Esophagus muscularis mucosa (tissue), 4 donors: ENCODE measurements around the gene PIAS4. TPM values are rescaled to one million over a fixed set of nuclear protein-coding genes. Genes with fewer than 3 reads are reported as not detected.

Source experiments
- DNase-seq: peaks from one replicate; pipeline ENCODE4 v3.0.0-alpha.2; 2017; ENCODE audit errors: extremely low spot score
- H3K27ac ChIP-seq, 4 donors: fragments of 200-600 bp; sonication (generic); replicated peaks in 1 of 4; 1 replicate in 3 of 4; 2 replicates in 1 of 4; pipeline ENCODE4 v1.5.1; 2016 to 2019; ENCODE audit warnings: mild to moderate bottlenecking in 1 of 4
- H3K27me3 ChIP-seq, 4 donors: fragments of 200-600 bp; sonication (generic); one replicate each; pipeline versions ENCODE4 v1.5.1 to v1.6.0; 2016 to 2019
- H3K36me3 ChIP-seq, 4 donors: fragments of 200-600 bp; sonication (generic); one replicate each; pipeline ENCODE4 v1.5.1; 2016 to 2019
- H3K4me1 ChIP-seq, 4 donors: fragments of 200-600 bp; sonication (generic); one replicate each; pipeline ENCODE4 v1.5.1; 2016 to 2019
- H3K4me3 ChIP-seq, 4 donors: fragments of 200-600 bp; sonication (generic); 1 replicate in 2 of 4; 2 replicates in 2 of 4; pipeline ENCODE4 v1.5.1; 2016 to 2019; ENCODE audit warnings: mild to moderate bottlenecking in 4 of 4, moderate library complexity in 1 of 4
- H3K9me3 ChIP-seq, 4 donors: fragments of 200-600 bp; sonication (generic); 1 replicate in 3 of 4; 2 replicates in 1 of 4; pipeline ENCODE4 v1.5.1; 2016 to 2019
- EP300 ChIP-seq: sonication (generic); formaldehyde crosslinking; IDR thresholded peaks from one replicate; pipeline ENCODE4 v1.6.1; 2017; ENCODE audit warnings: antibody characterized with exemption
- POLR2A ChIP-seq: fragments of 450-650 bp; IDR thresholded peaks from one replicate; pipeline ENCODE4 v1.6.1; 2017; ENCODE audit warnings: antibody characterized with exemption, moderate library complexity, mild to moderate bottlenecking, low read depth
- POLR2AphosphoS5 ChIP-seq, 2 donors: sonication (generic); formaldehyde crosslinking; IDR thresholded peaks; one replicate each; pipeline ENCODE4 v1.6.1; 2017; ENCODE audit warnings: antibody characterized with exemption in 2 of 2
- WGBS: methylation state at CpG from one replicate; pipeline ENCODE4 v1.1.5; 2018; 5-methylcytosine and 5-hydroxymethylcytosine counted together
- intact Hi-C: fragments of 100-400 bp; cut with DNase I; formaldehyde crosslinking; loops from one replicate; pipeline ENCODE4 v1.15.1; 2023
- total RNA-seq, 4 donors: library from RNA; depleted of rRNA; stranded (reverse); fragments of >200 nt; gene quantifications; one replicate each; pipeline versions ENCODE4 v1.1.0 to v1.2.1, GENCODE V29; 2016
- TF ChIP-seq, protein P1 (sequence below), 3 experiments: fragments of 200-600 bp in 2 of 3; fragments of 450-650 bp in 1 of 3; sonication (generic) in 2 of 3; IDR thresholded peaks; one replicate each; pipeline ENCODE4 v1.5.1; 2017 to 2019; ENCODE audit warnings: antibody characterized with exemption in 3 of 3, mild to moderate bottlenecking in 2 of 3, moderate library complexity in 1 of 3

Gene PIAS4
- total RNA-seq, 4 donors from 2014 or later: 16.6 to 34.1 (median 24.8) TPM

DNA sequence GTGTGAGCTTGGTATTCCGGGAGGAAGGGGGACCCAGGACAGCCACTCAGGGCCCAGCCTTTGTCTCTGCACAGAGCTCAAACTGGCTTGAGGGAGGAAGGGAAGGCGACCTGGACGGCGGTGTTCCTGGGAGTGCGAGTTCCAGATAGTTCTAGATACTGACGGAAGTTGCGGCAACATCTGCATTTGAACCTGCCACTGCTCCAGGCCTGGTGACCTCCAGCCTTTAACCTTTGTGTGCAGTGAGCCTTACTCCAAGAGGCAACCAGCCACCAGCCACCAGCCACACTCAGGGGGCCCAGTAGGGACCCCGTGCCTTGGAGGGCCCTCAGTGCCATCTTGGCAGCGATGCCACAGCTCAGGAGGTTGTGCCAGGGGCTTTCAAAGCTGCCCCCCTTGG, 74.6 kb downstream of the PIAS4 start:
- TF ChIP-seq EP300: no peak
- no peak for TF ChIP-seq POLR2A
- TF ChIP-seq POLR2AphosphoS5 (IDR thresholded peaks at IDR 0.05): no peak
- TF ChIP-seq, protein P1, sequence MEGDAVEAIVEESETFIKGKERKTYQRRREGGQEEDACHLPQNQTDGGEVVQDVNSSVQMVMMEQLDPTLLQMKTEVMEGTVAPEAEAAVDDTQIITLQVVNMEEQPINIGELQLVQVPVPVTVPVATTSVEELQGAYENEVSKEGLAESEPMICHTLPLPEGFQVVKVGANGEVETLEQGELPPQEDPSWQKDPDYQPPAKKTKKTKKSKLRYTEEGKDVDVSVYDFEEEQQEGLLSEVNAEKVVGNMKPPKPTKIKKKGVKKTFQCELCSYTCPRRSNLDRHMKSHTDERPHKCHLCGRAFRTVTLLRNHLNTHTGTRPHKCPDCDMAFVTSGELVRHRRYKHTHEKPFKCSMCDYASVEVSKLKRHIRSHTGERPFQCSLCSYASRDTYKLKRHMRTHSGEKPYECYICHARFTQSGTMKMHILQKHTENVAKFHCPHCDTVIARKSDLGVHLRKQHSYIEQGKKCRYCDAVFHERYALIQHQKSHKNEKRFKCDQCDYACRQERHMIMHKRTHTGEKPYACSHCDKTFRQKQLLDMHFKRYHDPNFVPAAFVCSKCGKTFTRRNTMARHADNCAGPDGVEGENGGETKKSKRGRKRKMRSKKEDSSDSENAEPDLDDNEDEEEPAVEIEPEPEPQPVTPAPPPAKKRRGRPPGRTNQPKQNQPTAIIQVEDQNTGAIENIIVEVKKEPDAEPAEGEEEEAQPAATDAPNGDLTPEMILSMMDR (IDR thresholded peaks at IDR 0.05): no peak
- peaks cover 21 to 34% (median 32%) of the 10 kb centered on the region in 4 donors for H3K4me1 ChIP-seq
- intact Hi-C loops: loop anchor here (5.0 kb wide), 1 partner anchor 40 kb away; the partner anchor contains the start of gene MAP2K2
- no peak for DNase-seq
- H3K4me3 ChIP-seq: no peak overlapping the region
- no peaks in the 10 kb centered on the region for H3K27me3 ChIP-seq
- 74% methylated on average over 7 of the region's 9 CpGs for WGBS
- H3K27ac ChIP-seq: no peak overlapping the region
- no peaks in the 10 kb centered on the region for H3K36me3 ChIP-seq
- H3K9me3 ChIP-seq: no peaks in the 10 kb centered on the region

DNA sequence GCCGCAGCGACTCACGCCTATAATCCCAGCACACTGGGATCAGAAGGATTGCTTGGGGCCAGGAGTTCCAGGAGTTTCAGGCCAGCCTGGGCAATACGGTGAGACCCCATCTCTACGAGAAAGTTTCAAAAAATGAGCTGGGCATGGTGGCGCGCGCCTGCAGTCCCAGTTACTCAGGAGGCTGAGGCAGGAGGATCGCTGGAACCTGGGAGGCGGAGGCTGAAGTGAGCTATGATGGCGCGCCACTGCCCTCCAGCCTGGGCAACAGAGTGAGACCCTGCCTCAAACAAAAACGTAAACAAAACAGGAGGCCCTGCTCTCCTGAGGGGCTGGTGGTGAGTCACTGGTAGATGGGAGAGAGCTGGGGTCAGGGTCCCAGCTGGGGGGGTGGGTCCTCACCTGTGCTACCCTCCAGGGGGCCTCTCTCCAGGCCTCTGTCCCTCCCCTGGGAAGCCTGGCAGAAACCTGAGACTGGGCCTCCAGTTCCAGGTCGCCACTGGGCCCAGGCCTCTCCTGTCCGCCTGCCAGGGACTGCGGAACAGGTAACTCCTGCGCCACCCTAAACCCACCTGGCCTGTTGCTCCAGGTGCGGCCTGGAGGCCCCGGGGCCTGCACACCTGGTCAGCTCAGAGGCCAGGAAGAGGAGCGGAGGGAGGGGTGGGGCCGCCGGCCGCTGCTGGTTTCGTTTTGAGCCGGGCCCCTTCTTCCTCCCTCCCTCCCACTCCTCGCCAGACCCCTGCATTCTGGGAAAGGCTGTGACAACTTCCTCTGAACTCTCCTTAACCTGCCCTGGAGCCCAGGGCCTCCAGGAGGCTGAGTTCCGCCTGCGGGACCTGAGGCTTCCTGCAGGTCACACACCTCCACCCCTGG, 76.4 kb downstream of the PIAS4 start:
- peak overlapping the region; percentile 29 to 44 (median 34) for H3K4me3 ChIP-seq
- peak overlapping the region; percentile 34 to 52 (median 38) for H3K27ac ChIP-seq
- DNase-seq: no peak
- H3K9me3 ChIP-seq: no peaks in the 10 kb centered on the region
- intact Hi-C loops: loop anchor here (5.0 kb wide), 1 partner anchor 38 kb away; the partner anchor contains the start of gene MAP2K2
- no peaks in the 10 kb centered on the region for H3K27me3 ChIP-seq
- TF ChIP-seq, protein P1 (IDR thresholded peaks at IDR 0.05): no peak
- TF ChIP-seq POLR2AphosphoS5 (IDR thresholded peaks at IDR 0.05) (peak in 1 of 2 donors; percentile 9), EP300 (no peak), POLR2A (no peak)
- H3K4me1 ChIP-seq: peaks cover 8 to 18% (median 16%) of the 10 kb centered on the region in 4 donors
- H3K36me3 ChIP-seq: no peaks in the 10 kb centered on the region
- WGBS: 65% methylated on average over 23 of the region's 28 CpGs

DNA sequence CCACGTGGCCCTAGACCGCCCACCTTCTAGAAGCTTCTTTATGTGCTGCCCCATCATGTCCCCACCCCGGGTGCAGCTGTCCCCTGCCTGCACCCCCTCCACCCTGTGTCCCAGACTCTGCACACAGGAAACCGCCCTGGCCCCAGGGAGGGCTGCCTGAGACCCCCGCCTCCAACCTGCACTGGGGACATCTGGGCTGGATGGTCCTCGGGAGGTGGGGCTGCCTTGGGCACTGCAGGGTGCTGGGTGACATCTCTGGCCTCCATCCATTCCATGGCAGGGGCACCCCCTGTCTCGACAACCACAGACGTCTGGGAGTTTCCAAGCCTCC, 77.0 kb downstream of the PIAS4 start:
- Histone ChIP-seq H3K4me3 (peak overlapping the region in 2 of 4 donors; percentile 29 to 44), H3K27ac (no peak overlapping the region), H3K36me3 (peaks cover under 1 to 5% (median 4%) of the 10 kb centered on the region in 4 donors), H3K4me1 (peaks cover 6 to 18% (median 15%) of the 10 kb centered on the region in 4 donors), H3K27me3 (no peaks in the 10 kb centered on the region), H3K9me3 (no peaks in the 10 kb centered on the region)
- 71% methylated on average over 8 of the region's 8 CpGs for WGBS
- intact Hi-C loops: loop anchor here (5.0 kb wide), 1 partner anchor 38 kb away; the partner anchor contains the start of gene MAP2K2
- no peak for DNase-seq
- TF ChIP-seq POLR2AphosphoS5 (IDR thresholded peaks at IDR 0.05): no peak
- TF ChIP-seq, protein P1 (IDR thresholded peaks at IDR 0.05): no peak
- TF ChIP-seq POLR2A: no peak
- TF ChIP-seq EP300: no peak

DNA sequence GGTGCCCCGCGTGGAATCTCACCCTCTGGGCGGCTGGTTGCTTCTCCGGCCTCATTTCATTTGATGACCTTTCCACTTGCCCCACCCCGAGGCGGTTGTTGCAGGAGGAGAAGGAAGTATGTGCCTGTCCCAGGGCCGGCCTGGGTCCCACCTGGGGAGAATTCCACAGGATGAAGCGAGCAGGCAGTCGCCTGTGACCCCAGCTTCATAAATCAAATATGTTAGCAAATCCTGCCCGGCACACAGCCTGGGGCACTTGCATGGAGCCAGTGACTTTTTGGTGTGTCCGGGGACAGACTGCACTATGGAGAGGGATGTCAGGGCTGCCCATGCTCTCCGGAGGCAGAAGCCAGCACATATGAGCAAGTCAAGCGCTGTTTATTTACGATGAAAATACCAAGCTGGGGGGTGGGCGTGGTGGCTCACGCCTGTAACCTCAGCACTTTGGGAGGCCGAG, 78.9 kb downstream of the PIAS4 start:
- peaks cover 14 to 24% (median 23%) of the 10 kb centered on the region in 4 donors for H3K36me3 ChIP-seq
- no peaks in the 10 kb centered on the region for H3K9me3 ChIP-seq
- no peak overlapping the region for H3K27ac ChIP-seq
- intact Hi-C loops: no loop called here
- no peaks in the 10 kb centered on the region for H3K27me3 ChIP-seq
- TF ChIP-seq POLR2AphosphoS5 (IDR thresholded peaks at IDR 0.05) (no peak), POLR2A (no peak), EP300 (no peak)
- TF ChIP-seq, protein P1 (IDR thresholded peaks at IDR 0.05): no peak
- H3K4me1 ChIP-seq: peaks cover 6 to 18% (median 15%) of the 10 kb centered on the region in 4 donors
- no peak overlapping the region for H3K4me3 ChIP-seq
- 45% methylated on average over 17 of the region's 17 CpGs for WGBS
- DNase-seq: no peak
